Coronary artery (tissue), 2 donors: ENCODE data around the gene UBXN1.
A peak's percentile ranks its signal among the peaks of the same experiment; 100 is the strongest.

ENCODE experiments used
- DNase-seq: peaks from one replicate; pipeline ENCODE4 v3.0.0-alpha.2; 2017; ENCODE audit warnings: low spot score
- H3K27ac ChIP-seq, 2 donors: fragments of 200-600 bp; sonication (generic); one replicate each; pipeline ENCODE4 v1.5.1; 2016 to 2019
- H3K4me3 ChIP-seq: fragments of 200-600 bp; sonication (generic); 2 replicates; pipeline ENCODE4 v1.5.1; 2016; ENCODE audit warnings: mild to moderate bottlenecking, moderate library complexity
- TF ChIP-seq, protein P1 (sequence below): fragments of 200-600 bp; sonication (generic); IDR thresholded peaks from one replicate; pipeline ENCODE4 v1.5.1; 2019; ENCODE audit warnings: antibody characterized with exemption

The UBXN1 gene

GRCh38 chr11:62678770-62679696 is at the start of gene UBXN1:
UBXN1 (minus strand) TSS chr11:62679073; CDS start chr11:62678923, 150 bp downstream.
- peak; percentile 95 for DNase-seq

GRCh38 chr11:62728171-62728988 is 49.5 kb upstream of the UBXN1 start, which contains the start of gene TTC9C:
TTC9C (plus strand) TSS chr11:62728486; CDS start chr11:62728849, 363 bp downstream.
- peak; percentile 94 for DNase-seq
- peak within 1 kb of the TSS; percentile 79 for H3K4me3 ChIP-seq
- H3K27ac ChIP-seq: peak within 1 kb of the TSS; percentile 87 to 96
- TF ChIP-seq, protein P1, sequence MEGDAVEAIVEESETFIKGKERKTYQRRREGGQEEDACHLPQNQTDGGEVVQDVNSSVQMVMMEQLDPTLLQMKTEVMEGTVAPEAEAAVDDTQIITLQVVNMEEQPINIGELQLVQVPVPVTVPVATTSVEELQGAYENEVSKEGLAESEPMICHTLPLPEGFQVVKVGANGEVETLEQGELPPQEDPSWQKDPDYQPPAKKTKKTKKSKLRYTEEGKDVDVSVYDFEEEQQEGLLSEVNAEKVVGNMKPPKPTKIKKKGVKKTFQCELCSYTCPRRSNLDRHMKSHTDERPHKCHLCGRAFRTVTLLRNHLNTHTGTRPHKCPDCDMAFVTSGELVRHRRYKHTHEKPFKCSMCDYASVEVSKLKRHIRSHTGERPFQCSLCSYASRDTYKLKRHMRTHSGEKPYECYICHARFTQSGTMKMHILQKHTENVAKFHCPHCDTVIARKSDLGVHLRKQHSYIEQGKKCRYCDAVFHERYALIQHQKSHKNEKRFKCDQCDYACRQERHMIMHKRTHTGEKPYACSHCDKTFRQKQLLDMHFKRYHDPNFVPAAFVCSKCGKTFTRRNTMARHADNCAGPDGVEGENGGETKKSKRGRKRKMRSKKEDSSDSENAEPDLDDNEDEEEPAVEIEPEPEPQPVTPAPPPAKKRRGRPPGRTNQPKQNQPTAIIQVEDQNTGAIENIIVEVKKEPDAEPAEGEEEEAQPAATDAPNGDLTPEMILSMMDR: no peak

More at GRCh38 chr11:62678770-62679696, at the start of gene UBXN1:
- H3K4me3 ChIP-seq: peak within 1 kb of the TSS; percentile 87
- TF ChIP-seq, protein P1: no peak
- peak within 1 kb of the TSS; percentile 84 to 89 for H3K27ac ChIP-seq

GRCh38 chr11:62727872-62728170 is 48.9 kb upstream of the UBXN1 start:
- peak overlapping the region; percentile 79 for H3K4me3 ChIP-seq
- DNase-seq: peak; percentile 91
- TF ChIP-seq, protein P1: no peak
- H3K27ac ChIP-seq: peak overlapping the region; percentile 87 to 96

DNA sequence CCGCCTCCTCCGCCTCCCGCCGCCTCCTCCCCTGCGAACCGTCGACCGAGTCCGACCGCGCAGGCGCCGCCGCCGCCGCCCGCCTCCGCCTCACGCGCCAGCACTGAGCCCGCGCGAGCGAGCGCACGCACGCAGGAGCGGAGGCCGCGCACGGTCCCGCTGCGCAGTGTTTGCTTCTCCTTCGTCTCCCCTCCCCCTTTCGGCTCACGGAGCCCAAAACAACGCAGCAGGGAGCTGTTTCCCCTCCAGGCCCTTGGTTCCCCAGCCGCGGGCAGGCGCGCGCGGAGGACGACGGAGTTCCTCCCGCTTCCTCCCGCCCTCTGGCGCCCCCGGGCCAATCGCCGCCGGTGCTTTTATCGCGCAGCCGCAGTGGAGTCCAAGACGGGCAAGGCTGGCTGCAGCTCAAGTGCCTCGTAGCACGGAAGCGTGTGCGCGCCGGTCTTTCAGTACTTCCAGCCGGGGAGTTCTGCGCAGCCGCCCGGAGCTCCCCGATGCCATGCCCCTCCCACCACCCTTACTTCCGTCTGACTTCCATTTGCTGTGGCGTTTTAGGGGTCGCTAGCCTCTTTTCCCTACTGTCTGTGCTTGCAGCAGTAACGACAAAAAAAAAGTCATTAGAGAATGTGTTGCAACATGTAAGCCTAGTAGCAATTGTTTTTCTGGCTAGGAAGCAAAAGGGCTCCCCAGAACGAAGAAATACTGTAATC is 48.4 kb upstream of the UBXN1 start, which contains the start of gene HNRNPUL2:
TSS of gene HNRNPUL2 (minus strand) at position 293 of the 707 bp plus-strand sequence. CDS start 301 bp downstream, outside the sequence.
- DNase-seq: peak; percentile 98
- TF ChIP-seq, protein P1: no peak
- H3K27ac ChIP-seq: peak within 1 kb of the TSS; percentile 87 to 96
- H3K4me3 ChIP-seq: peak within 1 kb of the TSS; percentile 79

GRCh38 chr11:62726915-62727164 is 48.0 kb upstream of the UBXN1 start:
- TF ChIP-seq, protein P1: no peak
- DNase-seq: peak; percentile 91
- H3K4me3 ChIP-seq: peak overlapping the region; percentile 79
- peak overlapping the region; percentile 87 to 96 for H3K27ac ChIP-seq

GRCh38 chr11:62726156-62726914 is 47.5 kb upstream of the UBXN1 start:
- Histone ChIP-seq H3K27ac (peak overlapping the region; percentile 87 to 96), H3K4me3 (peak overlapping the region; percentile 79)
- no peak for DNase-seq
- TF ChIP-seq, protein P1: no peak
